OCI-LY3 (cell line): ENCODE results near the gene MUC6.

Source experiments
- CTCF ChIP-seq: fragments of 200-600, 300-600 bp; sonication (generic); IDR thresholded peaks from 2 replicates; pipeline ENCODE4 v1.5.1; 2014; ENCODE audit warnings: antibody characterized with exemption, low read length, low read depth
- EZH2phosphoT487 ChIP-seq: fragments of 200-600 bp; shearing (Covaris generic); IDR thresholded peaks from 2 replicates; pipeline ENCODE4 v1.6.1; 2018; ENCODE audit warnings: antibody characterized with exemption, mixed run types, low read depth

GRCh38 chr11:1031121-1031899 lies 5.2 kb downstream of the MUC6 start:
- TF ChIP-seq CTCF (no peak), EZH2phosphoT487 (no peak)
